Gastroesophageal sphincter (tissue), 4 donors: ENCODE measurements around the gene FANCD2. TPM values are rescaled to one million over a fixed set of nuclear protein-coding genes. Genes with fewer than 3 reads are reported as not detected.
"Not testable (repeated sequence)": the region's sequence is repeated elsewhere in the genome, so short reads cannot be mapped to it uniquely, and the experiment has no call there.

Experiments used
- ATAC-seq: fragments of 150-250 bp; one replicate; pipeline ENCODE4 v1.9.1; 2016; ENCODE audit warnings: mild to moderate bottlenecking, moderate library complexity
- H3K27ac ChIP-seq, 4 donors: fragments of 200-600 bp; sonication (generic) in 3 of 4; 1 replicate in 3 of 4; 2 replicates in 1 of 4; pipeline ENCODE4 v1.5.1; 2016 to 2019
- H3K27me3 ChIP-seq: fragments of 200-600 bp; sonication (generic); one replicate; pipeline ENCODE4 v1.5.1; 2019
- H3K36me3 ChIP-seq, 2 donors: fragments of 200-600 bp; sonication (generic); one replicate each; pipeline ENCODE4 v1.5.1; 2019; ENCODE audit warnings: control low read depth in 1 of 2
- H3K4me1 ChIP-seq, 3 donors: fragments of 200-600 bp; sonication (generic); 1 replicate in 2 of 3; 2 replicates in 1 of 3; pipeline ENCODE4 v1.5.1; 2016 to 2019; ENCODE audit warnings: control low read depth in 2 of 3
- H3K4me3 ChIP-seq, 2 donors: fragments of 200-600 bp; sonication (generic); one replicate each; pipeline ENCODE4 v1.5.1; 2019; ENCODE audit warnings: mild to moderate bottlenecking in 1 of 2, moderate library complexity in 1 of 2
- H3K9me3 ChIP-seq, 3 donors: fragments of 200-600 bp; sonication (generic); one replicate each; pipeline ENCODE4 v1.5.1; 2017 to 2019; ENCODE audit warnings: control low read depth in 2 of 3
- EP300 ChIP-seq: sonication (generic); formaldehyde crosslinking; IDR thresholded peaks from one replicate; pipeline ENCODE4 v1.6.1; 2017; ENCODE audit warnings: antibody characterized with exemption, mild to moderate bottlenecking
- POLR2A ChIP-seq, 2 donors: fragments of 450-650 bp; IDR thresholded peaks; one replicate each; pipeline ENCODE4 v1.6.1; 2017; ENCODE audit warnings: antibody characterized with exemption in 2 of 2, mild to moderate bottlenecking in 2 of 2, moderate library complexity in 1 of 2
- POLR2AphosphoS5 ChIP-seq: sonication (generic); formaldehyde crosslinking; IDR thresholded peaks from one replicate; pipeline ENCODE4 v1.6.1; 2017; ENCODE audit warnings: antibody characterized with exemption
- WGBS, 2 donors: methylation state at CpG; one replicate each; pipeline ENCODE4 v1.1.5; 2018; ENCODE audit warnings: low coverage in 1 of 2; 5-methylcytosine and 5-hydroxymethylcytosine counted together
- total RNA-seq, 4 donors: library from RNA; depleted of rRNA; stranded (reverse); fragments of >200 nt; gene quantifications; one replicate each; pipeline ENCODE4 v1.1.0, GENCODE V29; 2016
- TF ChIP-seq, protein P1 (sequence below), 4 experiments: fragments of 200-600 bp in 2 of 4; fragments of 450-650 bp in 2 of 4; sonication (generic) in 1 of 4; IDR thresholded peaks; one replicate each; pipeline ENCODE4 v1.5.1; 2017 to 2019; ENCODE audit warnings: antibody characterized with exemption in 4 of 4, mild to moderate bottlenecking in 2 of 4, moderate library complexity in 2 of 4

Gene FANCD2
- total RNA-seq, 4 donors from 2014 or later = 0.96 to 7.3 (median 4.1) TPM

GRCh38 chr3:10055097-10055496 is 28.9 kb downstream of the FANCD2 start:
- Histone ChIP-seq H3K27ac (no peak overlapping the region), H3K36me3 (no peaks in the 10 kb centered on the region), H3K4me3 (no peak overlapping the region), H3K4me1 (no peaks in the 10 kb centered on the region), H3K27me3 (no peaks in the 10 kb centered on the region), H3K9me3 (no peaks in the 10 kb centered on the region)
- 96 to 100% methylated on average over 3 to 4 of the region's 4 CpGs for WGBS, 2 donors
- TF ChIP-seq, protein P1, sequence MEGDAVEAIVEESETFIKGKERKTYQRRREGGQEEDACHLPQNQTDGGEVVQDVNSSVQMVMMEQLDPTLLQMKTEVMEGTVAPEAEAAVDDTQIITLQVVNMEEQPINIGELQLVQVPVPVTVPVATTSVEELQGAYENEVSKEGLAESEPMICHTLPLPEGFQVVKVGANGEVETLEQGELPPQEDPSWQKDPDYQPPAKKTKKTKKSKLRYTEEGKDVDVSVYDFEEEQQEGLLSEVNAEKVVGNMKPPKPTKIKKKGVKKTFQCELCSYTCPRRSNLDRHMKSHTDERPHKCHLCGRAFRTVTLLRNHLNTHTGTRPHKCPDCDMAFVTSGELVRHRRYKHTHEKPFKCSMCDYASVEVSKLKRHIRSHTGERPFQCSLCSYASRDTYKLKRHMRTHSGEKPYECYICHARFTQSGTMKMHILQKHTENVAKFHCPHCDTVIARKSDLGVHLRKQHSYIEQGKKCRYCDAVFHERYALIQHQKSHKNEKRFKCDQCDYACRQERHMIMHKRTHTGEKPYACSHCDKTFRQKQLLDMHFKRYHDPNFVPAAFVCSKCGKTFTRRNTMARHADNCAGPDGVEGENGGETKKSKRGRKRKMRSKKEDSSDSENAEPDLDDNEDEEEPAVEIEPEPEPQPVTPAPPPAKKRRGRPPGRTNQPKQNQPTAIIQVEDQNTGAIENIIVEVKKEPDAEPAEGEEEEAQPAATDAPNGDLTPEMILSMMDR (IDR thresholded peaks at IDR 0.05) = no peak
- no peak for TF ChIP-seq POLR2A (IDR thresholded peaks at IDR 0.05)
- TF ChIP-seq EP300 = no peak
- TF ChIP-seq POLR2AphosphoS5 = no peak
- ATAC-seq = no peak

DNA sequence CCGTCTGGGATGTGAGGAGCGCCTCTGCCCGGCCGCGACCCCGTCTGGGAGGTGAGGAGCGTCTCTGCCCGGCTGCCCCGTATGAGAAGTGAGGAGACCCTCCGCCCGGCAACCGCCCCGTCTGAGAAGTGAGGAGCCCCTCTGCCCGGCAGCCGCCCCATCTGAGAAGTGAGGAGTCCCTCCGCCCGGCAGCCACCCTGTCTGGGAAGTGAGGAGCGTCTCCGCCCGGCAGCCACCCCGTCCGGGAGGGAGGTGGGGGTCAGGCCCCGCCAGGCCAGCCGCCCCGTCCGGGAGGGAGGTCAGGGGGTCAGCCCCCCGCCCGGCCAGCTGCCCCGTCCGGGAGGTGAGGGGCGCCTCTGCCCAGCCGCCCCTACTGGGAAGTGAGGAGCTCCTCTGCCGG is 43.8 kb downstream of the FANCD2 start:
- not testable (repeated sequence) for H3K36me3 ChIP-seq, H3K27me3 ChIP-seq, H3K27ac ChIP-seq, H3K4me3 ChIP-seq, H3K9me3 ChIP-seq, ATAC-seq, H3K4me1 ChIP-seq
- no CpG with 5 or more reads among the region's 33 CpGs for WGBS, 2 donors

- Histone ChIP-seq H3K36me3 (no peaks in the 10 kb centered on the region), H3K9me3 (no peaks in the 10 kb centered on the region), H3K27ac (no peak overlapping the region), H3K4me3 (no peak overlapping the region), H3K4me1 (no peaks in the 10 kb centered on the region), H3K27me3 (no peaks in the 10 kb centered on the region)
- TF ChIP-seq, protein P1 (IDR thresholded peaks at IDR 0.05) = no peak
- no peak for TF ChIP-seq POLR2AphosphoS5
- no peak for TF ChIP-seq POLR2A (IDR thresholded peaks at IDR 0.05)
- no peak for TF ChIP-seq EP300
- ATAC-seq = no peak
These were observed 48.4 kb downstream of the FANCD2 start for GRCh38 chr3:10074666-10075065.

DNA sequence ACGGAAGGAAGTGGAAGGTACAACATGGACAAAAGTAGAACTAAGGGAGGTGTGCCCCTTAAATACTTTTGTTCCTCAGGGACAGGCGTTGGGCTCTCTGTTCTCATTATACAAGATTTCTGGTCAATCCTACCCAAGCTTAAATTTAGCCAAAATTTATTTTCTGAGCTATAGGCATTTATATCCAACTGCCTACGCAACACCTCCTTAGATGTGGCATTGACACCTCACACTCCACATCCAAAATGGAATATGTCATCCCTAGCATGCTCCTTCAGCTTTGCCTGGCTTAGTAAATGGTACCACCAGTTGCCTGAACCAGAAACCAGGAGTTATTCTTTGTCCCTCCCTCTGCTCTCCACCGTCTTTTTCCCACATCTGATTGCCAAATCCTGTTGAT is 55.6 kb downstream of the FANCD2 start:
- Histone ChIP-seq H3K9me3 (no peaks in the 10 kb centered on the region), H3K4me3 (no peak overlapping the region), H3K36me3 (no peaks in the 10 kb centered on the region), H3K27me3 (no peaks in the 10 kb centered on the region), H3K27ac (no peak overlapping the region), H3K4me1 (no peaks in the 10 kb centered on the region)
- 95 to 96% methylated on average over 4 of the region's 4 CpGs for WGBS, 2 donors
- TF ChIP-seq EP300 = no peak
- no peak for TF ChIP-seq POLR2A (IDR thresholded peaks at IDR 0.05)
- TF ChIP-seq POLR2AphosphoS5 = no peak
- TF ChIP-seq, protein P1 (IDR thresholded peaks at IDR 0.05) = no peak
- no peak for ATAC-seq

DNA sequence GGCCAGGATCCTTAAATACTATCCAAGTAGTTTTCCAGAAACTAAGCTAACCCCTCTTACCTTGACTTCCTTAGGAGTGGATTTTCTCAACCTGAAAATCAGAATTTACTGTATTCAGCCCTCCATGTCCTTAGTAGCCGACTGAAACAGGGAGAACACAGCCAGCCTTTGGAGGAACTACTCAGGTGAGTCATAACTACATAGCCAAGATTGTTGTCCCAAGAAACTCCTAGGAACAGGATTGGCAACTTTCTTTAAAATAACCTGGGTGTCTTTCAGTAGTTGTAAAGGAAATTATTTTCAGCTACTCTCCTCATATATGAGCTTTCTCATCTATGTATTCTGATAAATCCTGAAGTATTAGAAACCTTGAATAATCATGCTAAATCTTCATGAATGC is 59.5 kb downstream of the FANCD2 start:
- H3K36me3 ChIP-seq = no peaks in the 10 kb centered on the region
- H3K27ac ChIP-seq = no peak overlapping the region
- H3K9me3 ChIP-seq = no peaks in the 10 kb centered on the region
- TF ChIP-seq EP300 = no peak
- TF ChIP-seq, protein P1 (IDR thresholded peaks at IDR 0.05) = no peak
- no peak for TF ChIP-seq POLR2AphosphoS5
- TF ChIP-seq POLR2A (IDR thresholded peaks at IDR 0.05) = no peak
- ATAC-seq = no peak
- H3K27me3 ChIP-seq = no peaks in the 10 kb centered on the region
- WGBS, 2 donors = 100% methylated on average over 1 of the region's 1 CpG
- H3K4me1 ChIP-seq = no peaks in the 10 kb centered on the region
- no peak overlapping the region for H3K4me3 ChIP-seq

- H3K4me1 ChIP-seq = no peaks in the 10 kb centered on the region
- 84 to 89% methylated on average over 4 of the region's 4 CpGs for WGBS, 2 donors
- ATAC-seq = no peak
- H3K27me3 ChIP-seq = no peaks in the 10 kb centered on the region
- no peaks in the 10 kb centered on the region for H3K36me3 ChIP-seq
- no peak for TF ChIP-seq POLR2AphosphoS5
- TF ChIP-seq, protein P1 (IDR thresholded peaks at IDR 0.05) = no peak
- TF ChIP-seq EP300 = no peak
- TF ChIP-seq POLR2A (IDR thresholded peaks at IDR 0.05) = no peak
- no peaks in the 10 kb centered on the region for H3K9me3 ChIP-seq
- H3K27ac ChIP-seq = no peak overlapping the region
- no peak overlapping the region for H3K4me3 ChIP-seq
These were observed 62.0 kb downstream of the FANCD2 start for GRCh38 chr3:10088256-10088655.
